GM19238 (cell line): Measurements from ENCODE around the gene EXOC3L2.

Source experiments
- DNase-seq: peaks from one replicate; pipeline ENCODE4 v3.0.0; 2011; ENCODE audit warnings: low spot score; ENCODE audit not compliant: insufficient read length

Gene EXOC3L2

GRCh38 chr19:45222724-45223123 lies 22.5 kb downstream of the EXOC3L2 start:
- no peak for DNase-seq

- DNase-seq: no peak
These were observed 26.1 kb downstream of the EXOC3L2 start for GRCh38 chr19:45218911-45219743.

GRCh38 chr19:45218426-45218825 lies 26.8 kb downstream of the EXOC3L2 start:
- no peak for DNase-seq

- no peak for DNase-seq
These were observed 27.3 kb downstream of the EXOC3L2 start for GRCh38 chr19:45217957-45218334.

GRCh38 chr19:45217193-45217956 lies 27.8 kb downstream of the EXOC3L2 start:
- no peak for DNase-seq

GRCh38 chr19:45216667-45217066 lies 28.5 kb downstream of the EXOC3L2 start:
- no peak for DNase-seq

GRCh38 chr19:45215391-45216191 lies 29.6 kb downstream of the EXOC3L2 start:
- no peak for DNase-seq

GRCh38 chr19:45213031-45213430 lies 32.2 kb downstream of the EXOC3L2 start:
- no peak for DNase-seq

DNA sequence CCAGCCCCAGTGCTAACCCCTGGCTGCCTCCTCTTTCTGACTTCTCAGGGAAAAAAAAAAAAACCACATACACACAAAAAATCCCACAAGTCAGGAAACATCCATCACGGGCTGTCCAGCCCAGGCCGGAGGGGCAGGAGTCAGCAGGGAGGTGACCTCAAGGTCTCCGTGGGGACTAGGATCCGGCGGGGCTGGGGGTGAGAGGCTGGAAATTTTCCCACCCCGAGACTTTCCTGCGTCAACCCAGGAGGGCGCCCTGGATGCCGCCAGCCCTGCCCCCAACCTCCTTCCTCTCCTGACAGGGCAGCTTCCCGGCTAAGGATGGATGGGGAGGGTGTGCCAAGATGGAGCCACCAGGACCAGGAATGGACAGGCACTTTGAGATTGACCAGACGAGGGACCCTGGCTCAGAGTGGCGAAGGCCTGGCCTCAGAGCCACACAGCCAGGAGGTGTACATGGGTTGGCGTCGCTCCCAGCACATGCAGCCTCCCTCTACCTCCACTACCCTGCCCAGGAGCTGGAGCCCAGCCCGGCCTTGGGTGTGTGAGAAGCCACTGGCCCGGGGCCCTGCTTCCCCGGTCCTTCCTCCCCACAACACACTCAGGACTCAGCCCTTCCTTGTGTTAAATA lies 33.3 kb downstream of the EXOC3L2 start:
- DNase-seq: no peak

- DNase-seq: no peak
These were observed 38.9 kb downstream of the EXOC3L2 start for GRCh38 chr19:45206328-45206727.

DNA sequence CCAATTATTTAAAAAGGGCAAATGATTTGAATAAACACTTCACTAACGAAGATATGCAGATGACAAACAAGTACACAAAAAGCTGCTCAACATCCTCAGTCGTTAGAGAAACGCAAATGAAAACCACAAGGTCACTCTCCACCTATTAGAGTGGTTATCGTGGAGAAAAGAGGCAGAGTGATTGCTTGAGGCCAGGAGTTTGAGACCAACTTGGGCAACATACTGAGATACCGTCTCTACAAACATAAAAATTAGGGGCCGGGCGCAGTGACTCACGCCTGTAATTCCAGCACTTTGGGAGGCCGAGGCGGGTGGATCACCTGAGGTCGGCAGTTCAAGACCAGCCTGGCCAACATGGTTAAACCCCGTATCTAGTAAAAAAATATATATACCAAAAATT lies 39.4 kb downstream of the EXOC3L2 start:
- DNase-seq: no peak

- no peak for DNase-seq
These were observed 42.6 kb downstream of the EXOC3L2 start for GRCh38 chr19:45202637-45203036.

DNA sequence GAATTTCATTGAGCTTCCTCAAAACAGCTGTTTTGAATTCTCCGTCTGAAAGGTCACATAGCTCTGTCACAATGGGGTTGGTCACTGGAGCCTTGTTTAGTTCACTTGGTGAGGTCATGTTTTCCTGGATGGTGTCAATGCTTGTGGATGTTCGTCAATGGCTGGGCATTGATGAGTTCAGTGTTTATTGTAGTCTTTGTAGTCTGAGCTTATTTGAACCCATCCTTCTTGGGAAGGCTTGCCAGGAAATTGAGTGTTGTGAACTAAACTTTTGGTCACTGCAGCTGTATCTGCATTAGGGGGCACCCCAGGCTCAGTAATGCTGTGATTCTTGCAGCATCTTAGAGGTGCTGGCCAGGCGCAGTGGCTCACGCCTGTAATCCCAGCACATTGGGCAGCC lies 44.6 kb downstream of the EXOC3L2 start:
- no peak for DNase-seq

DNA sequence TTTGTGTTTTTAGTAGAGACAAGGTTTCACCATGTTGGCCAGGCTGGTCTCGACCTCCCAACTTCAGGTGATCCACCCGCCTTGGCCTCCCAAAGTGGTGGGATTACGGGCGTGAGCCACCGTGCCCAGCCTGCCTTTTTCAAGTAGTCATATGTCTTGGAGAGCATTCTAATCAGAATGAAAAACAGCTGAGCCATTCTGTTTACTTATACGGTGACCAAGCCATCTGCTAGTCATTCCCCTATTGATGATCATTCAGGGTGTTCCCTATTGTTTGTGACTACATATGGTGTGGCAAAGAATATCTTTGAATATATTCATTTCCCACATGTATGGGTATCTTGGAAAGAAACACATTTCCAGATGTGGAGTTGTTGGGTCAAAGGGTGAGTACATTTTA lies 49.4 kb downstream of the EXOC3L2 start:
- no peak for DNase-seq

GRCh38 chr19:45191375-45191774 lies 53.8 kb downstream of the EXOC3L2 start:
- no peak for DNase-seq

DNA sequence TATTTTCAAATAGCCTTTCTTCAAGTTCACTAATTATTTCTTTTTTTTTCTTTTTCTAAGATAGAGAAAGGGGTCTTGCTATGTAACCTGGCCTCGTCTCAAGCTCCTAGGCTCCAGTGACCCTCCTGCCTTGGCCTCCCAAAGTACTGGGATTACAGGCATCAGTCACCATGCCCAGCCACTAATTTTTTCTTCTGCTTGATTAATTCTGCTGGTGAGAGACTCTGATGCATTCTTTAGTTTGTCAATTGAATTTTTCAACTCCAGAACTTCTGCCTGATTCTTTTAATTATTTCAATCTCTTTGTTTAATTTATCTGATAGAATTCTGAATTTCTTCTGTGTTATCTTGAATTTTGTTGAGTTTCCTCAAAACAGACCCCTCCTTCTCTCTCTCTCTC lies 55.2 kb downstream of the EXOC3L2 start:
- DNase-seq: no peak

DNA sequence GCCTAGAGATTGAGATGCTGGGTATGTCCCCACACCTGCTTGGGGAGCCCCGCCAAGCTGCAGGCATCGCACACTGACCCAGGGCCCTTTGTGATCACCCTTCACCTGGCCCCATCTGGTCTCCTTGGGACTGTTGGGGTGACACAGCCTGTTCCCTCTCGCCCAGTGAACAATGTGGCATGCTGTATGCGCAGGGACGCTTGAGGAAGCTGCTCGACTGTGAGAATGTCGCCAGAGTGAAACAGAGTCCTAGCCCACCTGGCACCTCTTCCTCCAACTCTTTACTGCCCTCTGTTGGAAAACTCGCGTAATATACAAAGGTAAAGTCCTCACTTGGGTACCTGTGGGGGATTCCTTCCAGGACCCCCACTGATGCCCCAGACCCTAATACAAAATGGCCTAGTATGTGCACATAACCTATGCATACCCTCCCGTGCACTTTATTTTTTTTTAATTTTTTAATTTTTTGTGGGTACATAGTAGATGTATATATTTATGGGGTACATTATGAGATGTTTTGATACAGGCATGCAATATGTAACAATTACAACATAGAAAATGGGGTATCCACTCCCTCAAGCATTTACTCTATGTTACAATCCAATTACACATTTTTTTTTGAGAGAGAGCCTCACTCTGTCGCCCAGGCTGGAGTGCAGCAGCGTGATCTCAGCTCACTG lies 57.6 kb downstream of the EXOC3L2 start:
- peak; percentile 70 for DNase-seq

- no peak for DNase-seq
These were observed 58.5 kb downstream of the EXOC3L2 start for GRCh38 chr19:45186509-45187334.

DNA sequence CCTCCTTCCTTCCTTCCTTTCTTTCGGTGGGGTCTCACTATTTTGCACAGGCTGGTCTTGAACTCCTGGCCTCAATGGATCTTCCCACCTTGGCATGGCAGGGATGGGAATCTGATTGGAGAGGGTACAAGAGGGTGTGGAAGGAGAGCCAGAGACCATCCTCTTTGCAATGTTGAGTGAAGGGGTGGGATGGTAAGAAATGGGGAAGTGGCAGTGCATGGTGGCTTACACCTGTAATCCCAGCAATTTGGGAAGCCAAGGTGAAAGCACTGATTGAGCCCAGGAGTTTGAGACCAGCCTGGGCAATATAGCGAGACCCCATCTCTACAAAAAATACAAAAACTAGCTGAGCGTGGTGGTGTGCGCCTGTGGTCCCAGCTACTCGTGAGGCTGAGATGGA lies 61.1 kb downstream of the EXOC3L2 start:
- no peak for DNase-seq

DNA sequence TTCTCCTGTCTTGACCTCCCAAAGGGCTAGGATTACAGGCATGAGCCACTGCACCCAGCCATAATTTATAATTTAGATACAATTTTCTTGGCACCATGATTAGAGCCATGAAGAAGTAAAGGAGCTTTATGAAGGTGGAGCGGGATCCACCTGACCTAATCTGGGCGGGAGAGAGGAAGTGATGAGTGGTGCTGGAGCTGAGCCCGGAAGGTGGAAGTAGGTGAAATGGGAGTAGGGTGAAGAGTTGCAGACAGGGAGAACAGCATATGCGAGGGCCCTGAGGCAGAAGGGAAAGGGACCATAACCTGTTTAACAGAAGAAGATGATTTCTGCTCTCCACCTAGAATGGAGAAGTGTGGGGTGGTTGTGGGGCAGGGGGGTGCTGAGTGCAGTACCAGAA lies 62.4 kb downstream of the EXOC3L2 start:
- DNase-seq: no peak
